Peyer's patch (tissue), 4 donors: Measurements from ENCODE around the gene PLOD2.

Experiments used
- POLR2A ChIP-seq, 2 donors: fragments of 450-650 bp; IDR thresholded peaks; one replicate each; pipeline ENCODE4 v1.5.1; 2017; ENCODE audit warnings: antibody characterized with exemption in 2 of 2, mild to moderate bottlenecking in 2 of 2, moderate library complexity in 2 of 2
- TF ChIP-seq, protein P1 (sequence below), 6 experiments: fragments of 450-650 bp in 4 of 6; fragments of 200-600 bp in 2 of 6; sonication (generic) in 1 of 6; IDR thresholded peaks; one replicate each; pipeline ENCODE4 v1.5.1; 2017 to 2019; ENCODE audit warnings: antibody characterized with exemption in 6 of 6, mild to moderate bottlenecking in 3 of 6, moderate library complexity in 1 of 6

DNA sequence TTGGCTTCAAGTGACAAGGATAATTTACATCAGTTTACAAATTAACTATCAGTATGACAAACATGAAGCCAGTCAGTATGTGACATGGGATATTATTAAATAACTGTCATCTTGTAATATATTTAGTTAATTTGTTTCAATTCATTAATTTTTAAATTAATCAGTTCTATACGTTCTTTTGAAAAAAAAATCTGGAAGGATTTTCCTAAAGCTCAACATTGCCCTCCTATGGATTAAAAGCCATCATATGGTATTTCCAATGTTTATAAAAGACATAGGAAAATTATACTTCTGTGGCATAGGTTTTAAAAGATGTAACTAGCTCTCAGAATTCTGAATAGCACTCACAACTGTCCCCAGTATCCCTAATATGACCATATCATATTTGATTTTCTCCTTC is 134.4 kb downstream of the PLOD2 start:
- TF ChIP-seq, protein P1, sequence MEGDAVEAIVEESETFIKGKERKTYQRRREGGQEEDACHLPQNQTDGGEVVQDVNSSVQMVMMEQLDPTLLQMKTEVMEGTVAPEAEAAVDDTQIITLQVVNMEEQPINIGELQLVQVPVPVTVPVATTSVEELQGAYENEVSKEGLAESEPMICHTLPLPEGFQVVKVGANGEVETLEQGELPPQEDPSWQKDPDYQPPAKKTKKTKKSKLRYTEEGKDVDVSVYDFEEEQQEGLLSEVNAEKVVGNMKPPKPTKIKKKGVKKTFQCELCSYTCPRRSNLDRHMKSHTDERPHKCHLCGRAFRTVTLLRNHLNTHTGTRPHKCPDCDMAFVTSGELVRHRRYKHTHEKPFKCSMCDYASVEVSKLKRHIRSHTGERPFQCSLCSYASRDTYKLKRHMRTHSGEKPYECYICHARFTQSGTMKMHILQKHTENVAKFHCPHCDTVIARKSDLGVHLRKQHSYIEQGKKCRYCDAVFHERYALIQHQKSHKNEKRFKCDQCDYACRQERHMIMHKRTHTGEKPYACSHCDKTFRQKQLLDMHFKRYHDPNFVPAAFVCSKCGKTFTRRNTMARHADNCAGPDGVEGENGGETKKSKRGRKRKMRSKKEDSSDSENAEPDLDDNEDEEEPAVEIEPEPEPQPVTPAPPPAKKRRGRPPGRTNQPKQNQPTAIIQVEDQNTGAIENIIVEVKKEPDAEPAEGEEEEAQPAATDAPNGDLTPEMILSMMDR (IDR thresholded peaks at IDR 0.05) = no peak
- TF ChIP-seq POLR2A (IDR thresholded peaks at IDR 0.05) = no peak
